RWPE1 (cell line): ENCODE results near the gene BCOR.

Experiments
- CTCF ChIA-PET: fragments of 350-600 bp; sonication (Branson Sonifier 250); formaldehyde crosslinking; extraction: SDS; loops from one replicate; lab custom pipeline; 2021; lab: Yijun Ruan, JAX
- POLR2A ChIA-PET: fragments of 400-600 bp; formaldehyde crosslinking; extraction: SDS; loops from one replicate; lab custom pipeline; 2020; ENCODE audit warnings: antibody characterized with exemption; ENCODE audit not compliant: low non-redundant PET; lab: Yijun Ruan, JAX
- DNase-seq: peaks from one replicate; pipeline ENCODE4 v3.0.0; 2012; ENCODE audit warnings: low spot score
- H3K27ac ChIP-seq: fragments of 450-650 bp; 2 replicates; pipeline ENCODE4 v1.5.1; 2017
- CTCF ChIP-seq: fragments of 450-650 bp; conservative IDR thresholded peaks from 2 replicates; pipeline ENCODE4 v1.5.1; 2017; ENCODE audit warnings: low read depth, mild to moderate bottlenecking

The BCOR gene

GRCh38 chrX:40090050-40090804 is 7.5 kb downstream of the BCOR start:
- POLR2A ChIA-PET: no interaction called here
- TF ChIP-seq CTCF: no peak
- CTCF ChIA-PET: interaction anchor here (0.6 kb wide), 1 partner anchor 177 kb away, joined by 4 read pairs; no protein-coding TSS in a partner anchor
- DNase-seq: no peak
- peak overlapping the region; percentile 59 for H3K27ac ChIP-seq

- DNase-seq: no peak
- ChIA-PET CTCF (no interaction called here), POLR2A (no interaction called here)
These were observed 8.8 kb downstream of the BCOR start for GRCh38 chrX:40088803-40089540.

DNA sequence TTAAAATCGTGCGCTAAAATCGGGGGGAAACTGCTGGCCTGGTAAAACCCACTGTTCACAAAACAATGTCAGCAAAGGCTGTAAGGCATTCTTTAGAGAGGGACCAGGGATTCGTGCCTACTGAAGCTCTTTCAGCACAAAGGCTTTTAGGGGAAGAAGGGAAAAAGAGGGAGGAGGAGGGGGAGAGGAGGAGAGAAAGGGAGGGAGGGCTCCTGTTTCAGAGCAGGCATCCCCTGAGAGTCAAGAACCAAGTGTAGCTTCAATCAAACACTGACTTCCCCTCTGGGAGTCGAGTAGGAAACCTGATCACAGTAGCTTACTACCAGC is 9.5 kb downstream of the BCOR start:
- DNase-seq: no peak
- no peak for TF ChIP-seq CTCF
- ChIA-PET CTCF (no interaction called here), POLR2A (no interaction called here)
- H3K27ac ChIP-seq: no peak overlapping the region

More at GRCh38 chrX:40088803-40089540, 8.8 kb downstream of the BCOR start:
- no peak for TF ChIP-seq CTCF
- H3K27ac ChIP-seq: no peak overlapping the region

- H3K27ac ChIP-seq: no peak overlapping the region
- POLR2A ChIA-PET: no interaction called here
- DNase-seq: no peak
- CTCF ChIA-PET: no interaction called here
- no peak for TF ChIP-seq CTCF
These were observed 10.1 kb downstream of the BCOR start for GRCh38 chrX:40087425-40088298.

DNA sequence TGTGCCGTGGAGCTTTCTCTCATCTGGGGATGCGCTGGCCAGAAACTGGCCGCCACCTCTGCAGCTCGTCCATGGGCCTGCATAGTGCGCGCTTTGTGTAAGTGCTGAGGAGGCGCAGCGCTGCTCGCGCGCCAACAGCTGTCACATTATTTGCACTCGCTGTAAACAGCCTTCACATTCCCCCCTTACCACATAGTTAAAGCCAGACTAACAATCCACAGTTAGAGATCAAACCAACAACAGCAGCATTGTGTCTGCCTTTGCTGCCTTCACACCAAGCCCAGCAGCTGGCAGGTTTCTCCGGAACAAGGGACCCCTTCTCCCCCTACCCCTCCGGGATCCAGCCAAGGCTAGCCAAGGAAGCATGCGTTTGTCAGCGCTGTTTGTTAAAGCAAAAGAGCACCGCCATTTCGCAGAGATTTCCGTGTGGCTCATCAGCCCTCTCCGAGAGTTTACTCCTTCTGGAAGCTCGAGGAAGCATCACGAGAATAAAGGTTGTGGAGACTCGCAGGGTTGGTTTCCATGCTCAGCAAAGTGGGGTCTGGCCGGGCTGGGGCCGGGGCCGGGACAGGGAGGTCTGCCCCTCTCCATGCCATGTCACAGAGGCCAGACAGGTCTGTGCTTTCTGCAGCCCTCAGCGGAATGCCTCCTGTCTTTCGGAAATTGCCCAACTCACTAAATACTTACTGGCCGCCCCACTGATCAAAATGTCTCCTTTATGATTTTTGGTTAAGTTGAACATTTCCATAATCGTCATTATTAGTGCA is 11.0 kb downstream of the BCOR start:
- ChIA-PET CTCF (no interaction called here), POLR2A (no interaction called here)
- no peak for TF ChIP-seq CTCF
- DNase-seq: no peak
- peak overlapping the region; percentile 82 for H3K27ac ChIP-seq
